H4 (cell line): Measurements from ENCODE around the gene FBXL4. TPM values are rescaled to one million over a fixed set of nuclear protein-coding genes. Genes with fewer than 3 reads are reported as not detected.
"Not testable (repeated sequence)": the region's sequence is repeated elsewhere in the genome, so short reads cannot be mapped to it uniquely, and the experiment has no call there.

Source experiments
- DNase-seq: peaks from one replicate; pipeline ENCODE4 v3.0.0-alpha.2; 2015; ENCODE audit warnings: low spot score
- total RNA-seq: library from RNA; depleted of rRNA; stranded (reverse); fragments of >200 nt; shearing (Covaris generic); gene quantifications from 2 replicates; pipeline ENCODE4 v1.2.3, GENCODE V29; 2014

The FBXL4 gene
- total RNA-seq, 1 experiment from 2014 or later, result 8.7 TPM

DNA sequence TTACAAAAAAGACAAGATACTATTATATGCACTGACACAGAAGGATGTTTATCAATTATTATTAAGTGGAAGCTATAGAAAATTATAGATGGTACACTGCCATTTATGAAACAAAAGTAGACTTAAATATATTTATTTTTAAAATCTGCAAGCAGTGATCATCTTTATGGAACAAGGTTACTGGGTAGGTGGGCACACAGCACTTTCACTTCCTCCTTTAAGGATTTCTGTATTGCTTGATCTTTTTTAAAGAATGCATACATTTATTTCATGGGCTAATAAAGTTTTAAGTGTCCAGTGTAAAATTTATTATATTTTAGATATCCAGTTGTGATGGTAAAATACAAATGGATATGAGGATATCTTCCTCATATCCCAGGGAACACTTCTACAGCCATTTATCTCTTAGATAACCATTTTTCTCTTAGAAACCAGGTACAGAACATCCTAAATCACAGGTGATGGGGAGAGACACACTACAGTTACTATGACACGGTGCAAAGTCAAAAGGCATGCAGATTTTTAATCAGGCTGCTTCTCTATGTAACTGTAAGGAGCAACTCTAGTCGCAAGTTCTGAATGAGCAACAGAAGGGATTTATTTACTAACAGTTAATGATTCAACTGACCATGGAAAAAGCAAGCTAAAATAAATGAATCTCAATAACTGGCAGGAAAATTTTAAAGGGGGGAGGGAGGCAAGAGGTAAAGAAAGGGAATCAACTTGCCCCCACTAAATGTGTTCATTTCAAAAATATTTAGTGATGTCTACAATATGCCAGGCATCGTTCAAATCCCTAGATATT lies 2.2 kb downstream of the FBXL4 start:
- DNase-seq, result no peak

- no peak for DNase-seq
Observed at GRCh38 chr6:98944598-98945081, 3.1 kb downstream of the FBXL4 start.

DNA sequence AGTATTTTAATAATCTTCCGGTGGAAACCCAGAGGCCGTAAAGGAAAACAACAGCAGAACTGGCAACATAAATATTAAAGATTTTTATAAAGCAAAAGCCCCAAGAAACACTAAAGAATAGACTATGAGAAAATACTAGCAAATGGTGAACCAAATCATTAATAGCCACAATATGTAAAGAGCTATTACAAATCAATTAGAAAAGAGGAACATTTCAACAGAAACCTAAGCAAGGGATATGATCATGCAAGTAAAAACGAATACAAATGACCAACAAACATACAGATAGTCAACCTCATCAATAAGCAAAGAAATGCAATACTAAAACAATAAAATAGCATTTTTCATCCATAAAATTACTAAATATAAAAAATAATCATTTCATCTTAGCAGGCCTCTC lies 3.6 kb downstream of the FBXL4 start:
- no peak for DNase-seq

DNA sequence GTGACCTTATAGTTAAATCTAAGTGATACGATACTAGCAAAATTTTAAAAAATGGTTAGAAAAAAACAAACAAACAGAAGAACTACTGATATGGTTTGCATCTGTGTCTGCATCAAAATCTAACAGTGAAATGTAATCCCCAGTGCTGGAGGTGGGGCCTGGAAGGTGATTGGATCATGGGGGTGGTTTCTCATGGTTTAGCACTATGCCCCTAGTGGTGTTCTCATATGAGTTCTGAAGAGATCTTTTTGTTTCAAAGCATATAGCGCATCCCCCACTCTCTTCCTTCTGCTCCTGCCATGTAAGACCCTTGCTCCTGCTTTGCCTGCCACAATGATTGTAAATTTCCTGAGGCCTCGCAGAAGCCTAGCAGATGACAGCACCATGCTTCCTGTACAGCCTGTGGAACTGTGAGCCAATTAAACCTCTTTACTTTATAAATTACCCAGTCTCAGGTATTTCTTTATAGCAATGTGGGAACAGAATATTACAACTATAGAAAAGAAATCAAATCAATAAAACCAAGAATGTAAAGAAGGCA lies 5.4 kb downstream of the FBXL4 start:
- no peak for DNase-seq

GRCh38 chr6:98941319-98941718 lies 6.4 kb downstream of the FBXL4 start:
- DNase-seq, result no peak

- DNase-seq, result no peak
Observed at GRCh38 chr6:98937351-98937750, 10.4 kb downstream of the FBXL4 start.

GRCh38 chr6:98932381-98932780 lies 15.4 kb downstream of the FBXL4 start:
- DNase-seq, result no peak

- no peak for DNase-seq
Observed at GRCh38 chr6:98931696-98932095, 16.1 kb downstream of the FBXL4 start.

DNA sequence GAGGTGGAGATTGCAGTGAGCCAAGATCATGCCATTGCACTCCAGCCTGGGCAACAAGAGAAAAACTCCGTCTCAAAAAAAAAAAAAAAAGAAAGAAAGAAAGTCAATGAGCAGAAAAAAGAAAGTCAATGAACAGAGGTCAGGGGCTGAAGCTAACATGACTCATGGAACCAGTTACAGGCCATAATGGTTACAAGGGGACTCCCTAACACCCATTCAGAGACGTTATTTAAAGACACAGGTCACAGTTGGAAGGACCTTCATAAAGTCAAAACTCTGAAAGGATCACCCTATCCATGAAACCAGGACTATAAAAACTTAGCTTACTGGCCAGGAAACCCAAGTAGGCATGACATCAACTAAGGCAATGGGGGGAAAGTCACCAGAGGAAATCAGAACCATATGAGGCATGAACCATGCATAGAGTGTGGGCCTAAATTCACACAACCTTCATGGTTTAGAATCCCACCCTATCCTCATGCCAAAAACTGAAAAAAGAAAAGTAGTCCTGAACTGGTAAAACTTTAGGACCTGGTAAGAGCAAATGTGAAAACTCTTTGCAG lies 18.2 kb downstream of the FBXL4 start:
- DNase-seq, result no peak

GRCh38 chr6:98928688-98929087 lies 19.1 kb downstream of the FBXL4 start:
- DNase-seq, result no peak

- no peak for DNase-seq
Observed at GRCh38 chr6:98927534-98927933, 20.2 kb downstream of the FBXL4 start.

GRCh38 chr6:98925831-98926230 lies 21.9 kb downstream of the FBXL4 start:
- DNase-seq, result no peak

- DNase-seq, result no peak
Observed at GRCh38 chr6:98924647-98925046, 23.1 kb downstream of the FBXL4 start.

DNA sequence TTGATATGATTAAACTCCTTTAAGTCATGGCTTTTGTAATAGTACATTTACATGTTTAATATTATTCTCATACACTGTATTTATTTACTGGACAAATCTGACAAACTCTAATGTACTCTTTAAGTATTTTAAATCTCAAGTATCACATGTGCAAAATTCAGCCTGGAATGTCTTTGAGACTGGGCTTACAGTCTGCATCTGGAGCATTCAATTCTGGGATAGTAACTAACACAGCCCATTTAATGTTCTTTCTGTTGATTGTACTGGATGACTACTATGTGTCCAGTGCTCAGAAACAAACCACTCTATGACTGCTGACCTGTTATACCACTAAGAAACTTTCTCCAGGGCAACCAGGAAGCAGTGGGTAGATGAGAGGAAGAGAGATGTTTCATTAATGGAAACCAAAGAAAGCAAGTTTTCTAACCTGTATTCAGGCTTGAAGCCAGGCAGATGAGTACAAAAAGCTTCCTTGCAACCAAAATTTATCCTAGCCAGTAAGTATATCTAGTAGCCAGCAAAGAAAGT lies 26.8 kb downstream of the FBXL4 start:
- DNase-seq, result no peak

GRCh38 chr6:98910946-98911345 lies 36.8 kb downstream of the FBXL4 start:
- not testable (repeated sequence) for DNase-seq

GRCh38 chr6:98909236-98909635 lies 38.5 kb downstream of the FBXL4 start:
- DNase-seq, result no peak

DNA sequence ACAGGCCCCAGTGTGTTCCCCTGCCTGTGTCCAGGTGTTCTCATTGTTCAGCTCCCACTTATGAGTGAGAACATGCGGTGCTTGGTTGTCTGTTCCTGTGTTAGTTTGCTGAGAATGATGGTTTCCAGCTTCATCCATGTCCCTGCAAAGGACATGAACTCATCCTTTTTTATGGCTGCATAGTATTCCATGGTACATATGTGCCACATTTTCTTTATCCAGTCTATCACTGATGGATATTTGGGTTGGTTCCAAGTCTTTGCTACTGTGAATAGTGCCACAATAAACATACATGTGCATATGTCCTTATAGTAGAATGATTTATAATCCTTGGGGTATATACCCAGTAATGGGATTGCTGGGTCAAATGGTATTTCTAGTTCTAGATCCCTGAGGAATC lies 41.4 kb downstream of the FBXL4 start:
- not testable (repeated sequence) for DNase-seq

DNA sequence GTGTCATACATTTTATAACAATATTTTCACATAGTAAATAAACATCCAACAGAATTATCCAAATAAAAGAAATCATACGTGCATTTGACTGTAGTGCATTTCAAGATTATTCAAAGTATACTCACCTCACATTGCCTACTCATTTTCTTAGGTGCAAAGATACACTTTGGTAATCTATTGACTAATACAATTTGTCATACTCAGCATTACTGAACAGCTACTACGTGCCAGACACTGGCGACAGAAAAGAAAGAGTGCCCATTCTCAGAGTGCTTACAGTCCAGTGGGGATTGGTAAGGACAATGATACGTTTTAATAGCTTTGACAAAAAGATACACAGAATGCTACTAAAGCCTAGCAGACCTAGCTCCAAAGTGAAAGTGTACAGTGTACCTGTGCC lies 42.0 kb downstream of the FBXL4 start:
- DNase-seq, result no peak

DNA sequence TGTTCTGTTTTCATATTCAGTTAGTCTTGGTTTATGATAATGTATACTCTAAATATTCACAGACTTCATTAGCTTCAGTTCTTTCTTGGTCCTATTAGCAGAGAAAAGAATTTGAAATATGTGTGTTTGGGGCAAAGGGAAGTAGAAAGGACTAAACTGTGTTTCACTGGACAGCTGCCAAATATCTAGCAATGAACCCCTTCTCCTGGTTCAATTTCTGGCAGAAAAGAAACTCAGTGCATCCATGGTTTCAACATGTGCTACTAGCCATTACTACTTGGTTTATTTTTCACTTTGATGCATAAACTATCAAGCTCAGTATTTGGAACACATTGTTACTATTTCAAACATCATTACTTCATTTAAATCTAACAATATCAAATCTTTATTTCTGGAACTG lies 43.6 kb downstream of the FBXL4 start:
- DNase-seq, result no peak

DNA sequence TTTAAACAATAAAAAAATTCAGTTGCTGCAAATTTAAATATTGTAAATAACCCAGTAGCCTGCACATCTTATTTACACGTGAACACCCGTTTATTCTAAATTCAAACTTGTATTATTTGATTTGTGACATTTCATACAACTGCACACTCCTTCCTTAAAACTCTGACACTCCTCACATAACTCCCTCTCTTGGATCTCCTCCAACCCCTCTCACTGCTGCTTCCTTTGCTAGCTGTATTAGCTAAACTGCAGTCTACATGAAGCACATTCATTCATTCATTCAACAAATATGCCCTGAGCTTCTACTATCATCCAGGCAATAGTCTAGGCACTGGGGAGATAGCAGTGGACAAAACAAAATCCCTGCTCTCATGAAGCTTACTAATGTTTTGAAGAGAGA lies 47.0 kb downstream of the FBXL4 start:
- no peak for DNase-seq

GRCh38 chr6:98894810-98895209 lies 52.9 kb downstream of the FBXL4 start:
- DNase-seq, result no peak

GRCh38 chr6:98887650-98888049 lies 60.1 kb downstream of the FBXL4 start:
- no peak for DNase-seq

DNA sequence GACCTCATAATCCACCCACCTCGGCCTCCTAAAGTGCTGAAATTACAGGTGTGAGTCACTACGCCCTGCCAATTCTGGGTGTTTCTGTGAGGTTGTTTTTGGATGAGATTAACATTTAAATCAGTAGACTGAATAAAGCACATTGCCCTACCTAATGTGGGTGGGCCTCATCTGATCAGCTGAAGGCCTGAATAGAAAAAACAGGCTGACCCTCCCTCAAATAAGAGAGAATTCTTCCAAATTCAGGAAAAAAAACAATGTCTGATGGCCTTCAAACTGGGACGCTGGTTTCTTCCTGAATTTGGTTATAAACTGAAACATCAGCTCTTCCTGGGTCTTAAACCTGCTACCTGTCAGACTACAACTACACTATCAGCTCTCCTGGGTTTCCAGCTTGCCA lies 62.4 kb downstream of the FBXL4 start:
- DNase-seq, result no peak
